Astrocyte (in vitro differentiated cells and primary cell): Measurements from ENCODE around the gene OXNAD1.

Experiments used
- CTCF ChIP-seq: IDR thresholded peaks from 2 replicates; pipeline ENCODE4 v1.5.1; 2011; ENCODE audit warnings: low read depth, mild to moderate bottlenecking, inconsistent platforms, low read length, moderate library complexity; ENCODE audit not compliant: insufficient read depth
- EZH2 ChIP-seq: IDR thresholded peaks from 2 replicates; pipeline ENCODE4 v1.6.1; 2012; ENCODE audit warnings: mild to moderate bottlenecking, low read length, inconsistent platforms; ENCODE audit not compliant: insufficient read depth

- TF ChIP-seq CTCF (no peak), EZH2 (no peak)
Measured at GRCh38 chr3:16258177-16258576, 6.8 kb upstream of the OXNAD1 start.
